T follicular helper cell (primary cell): ENCODE results near the gene OR4K15.
A peak's percentile ranks its signal among the peaks of the same experiment; 100 is the strongest.
"Not testable (repeated sequence)": the region's sequence is repeated elsewhere in the genome, so short reads cannot be mapped to it uniquely, and the experiment has no call there.

ENCODE experiments used
- DNase-seq: peaks from one replicate; pipeline ENCODE4 v3.0.0-alpha.2; 2020; ENCODE audit warnings: low read depth
- total RNA-seq, 2 experiments: gene quantifications; one replicate each; lab custom pipeline; 2026; lab: John Stamatoyannopoulos, UW

The OR4K15 gene, protein sequence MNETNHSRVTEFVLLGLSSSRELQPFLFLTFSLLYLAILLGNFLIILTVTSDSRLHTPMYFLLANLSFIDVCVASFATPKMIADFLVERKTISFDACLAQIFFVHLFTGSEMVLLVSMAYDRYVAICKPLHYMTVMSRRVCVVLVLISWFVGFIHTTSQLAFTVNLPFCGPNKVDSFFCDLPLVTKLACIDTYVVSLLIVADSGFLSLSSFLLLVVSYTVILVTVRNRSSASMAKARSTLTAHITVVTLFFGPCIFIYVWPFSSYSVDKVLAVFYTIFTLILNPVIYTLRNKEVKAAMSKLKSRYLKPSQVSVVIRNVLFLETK
- 0 reads per million in 2 experiments for total RNA-seq

DNA sequence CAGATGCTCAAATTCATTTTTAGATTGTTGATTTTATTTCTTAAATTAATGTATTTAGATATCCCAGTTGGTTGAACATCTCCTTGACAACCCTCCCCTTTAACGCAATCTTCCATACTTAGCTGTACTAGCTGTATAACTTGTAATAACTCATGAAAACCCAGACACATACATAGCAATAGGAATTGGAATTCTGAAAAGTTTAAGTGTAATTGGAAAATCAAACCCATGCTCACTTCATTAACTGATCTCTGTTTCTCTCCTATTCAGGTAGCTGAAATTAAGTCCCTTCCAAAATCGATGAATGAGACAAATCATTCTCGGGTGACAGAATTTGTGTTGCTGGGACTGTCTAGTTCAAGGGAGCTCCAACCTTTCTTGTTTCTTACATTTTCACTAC is at the start of gene OR4K15:
Gene OR4K15 (plus strand): TSS at position 301 of the 400 bp plus-strand sequence. CDS start 0 bp downstream, at position 301.
- DNase-seq: no peak

DNA sequence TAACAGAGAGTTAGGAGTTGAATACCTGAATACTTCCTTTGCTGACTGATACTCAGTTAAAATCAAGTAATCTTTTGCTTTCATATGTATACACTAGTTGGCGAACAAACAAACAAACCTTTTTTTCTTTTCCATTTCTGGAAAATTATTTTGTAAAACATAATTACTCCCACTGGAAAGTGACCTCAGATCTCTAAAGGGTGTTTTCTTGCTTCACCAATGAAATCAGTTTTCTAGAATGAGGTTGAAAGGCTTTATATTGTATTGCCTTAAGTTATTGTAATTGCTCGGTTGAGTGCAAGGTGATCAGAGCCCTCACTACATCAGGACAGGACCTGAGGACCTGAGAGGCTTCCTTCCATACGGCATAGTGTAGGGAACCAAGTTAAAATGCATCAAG is 44.8 kb upstream of the OR4K15 start, which contains the start of gene OR4K1:
Gene OR4K1 (plus strand): TSS at position 301 of the 400 bp plus-strand sequence. CDS start 4,750 bp downstream, outside the sequence.
- DNase-seq: no peak

DNA sequence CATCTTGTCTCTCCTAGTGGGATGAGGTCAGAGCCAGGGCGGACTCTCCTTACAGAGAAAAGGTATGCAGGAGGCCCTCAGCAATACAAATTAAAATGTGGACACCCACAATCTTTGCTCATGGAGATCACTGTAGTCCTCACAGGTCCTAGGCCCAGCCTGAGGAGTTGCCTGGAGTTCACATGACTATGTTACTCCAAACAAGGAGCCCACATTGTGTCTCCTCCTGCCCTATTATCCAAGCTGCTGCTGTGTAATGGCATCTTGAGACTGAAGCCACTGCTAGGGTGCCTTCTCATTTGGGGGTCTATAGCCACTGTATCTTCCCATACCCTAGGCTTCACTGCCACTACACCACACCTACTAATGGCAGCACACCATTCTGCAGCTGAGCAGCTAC is 33.7 kb upstream of the OR4K15 start:
- DNase-seq: no peak

DNA sequence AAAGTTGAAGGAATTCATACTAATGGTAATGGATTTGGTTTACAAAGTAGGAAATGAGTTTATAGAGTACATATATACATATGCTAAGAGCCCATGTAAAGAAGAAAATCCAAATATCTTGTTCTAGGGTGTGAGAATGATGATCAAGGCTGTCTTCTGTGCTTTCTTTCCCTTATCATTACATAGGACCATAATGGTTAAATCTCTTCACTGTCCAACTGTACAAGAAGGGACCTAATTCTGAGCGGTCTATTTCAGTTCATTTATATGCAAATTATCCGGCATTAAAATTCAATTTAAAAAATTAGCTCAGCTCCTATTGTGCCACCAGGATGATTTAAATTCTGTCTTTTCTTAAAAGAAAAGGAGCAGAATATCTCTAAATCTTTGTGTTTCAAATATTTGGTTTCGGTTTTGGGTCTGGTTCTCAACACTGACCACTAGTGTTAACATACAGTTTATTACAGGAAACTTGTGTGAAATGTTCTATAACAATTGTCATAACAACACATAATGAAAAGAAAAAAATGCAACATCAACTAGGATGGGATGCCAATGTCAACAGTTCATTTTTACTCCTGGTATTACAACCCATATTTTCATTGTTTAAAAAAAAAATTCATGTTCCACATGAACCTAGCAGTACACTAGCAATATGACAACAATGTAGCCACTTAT is 27.8 kb upstream of the OR4K15 start:
- DNase-seq: no peak

DNA sequence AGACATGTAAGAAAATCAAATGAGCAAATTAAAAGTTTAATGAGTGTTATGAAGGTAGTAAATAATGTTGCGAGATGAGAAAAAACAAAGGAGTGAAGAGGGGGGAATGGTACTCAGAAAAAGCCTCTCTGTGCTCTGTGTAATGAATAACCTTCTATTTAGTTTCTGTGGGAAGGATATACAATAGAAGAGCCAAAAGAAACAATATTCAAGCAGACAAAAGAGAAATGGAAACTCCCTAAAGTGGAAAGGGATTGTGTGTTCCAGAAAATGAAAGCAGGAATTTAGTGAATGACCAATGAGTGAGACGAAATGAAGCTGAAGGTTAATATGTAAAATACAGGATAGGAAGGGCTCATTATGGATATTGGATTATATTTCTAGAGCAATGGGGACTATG is 26.2 kb upstream of the OR4K15 start:
- DNase-seq: no peak

DNA sequence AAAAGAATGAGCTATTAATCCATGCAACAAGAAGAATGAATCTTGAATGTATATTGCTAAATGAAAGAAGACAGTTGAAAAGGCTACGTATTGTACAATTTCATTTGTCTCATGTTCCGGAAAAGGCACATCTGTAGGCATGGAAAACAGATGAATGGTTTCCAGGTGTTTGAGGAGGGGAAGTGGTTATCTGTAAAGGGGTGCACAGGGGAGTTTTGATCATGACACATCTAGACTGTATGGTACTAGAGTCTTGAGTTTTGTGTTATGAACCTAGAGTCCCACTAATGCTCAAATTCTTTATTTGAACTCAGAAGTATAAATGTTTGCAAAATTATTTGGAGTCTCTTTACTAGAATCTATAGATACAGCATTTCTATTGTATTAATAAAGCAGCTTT is 5.7 kb upstream of the OR4K15 start:
- DNase-seq: not testable (repeated sequence)

DNA sequence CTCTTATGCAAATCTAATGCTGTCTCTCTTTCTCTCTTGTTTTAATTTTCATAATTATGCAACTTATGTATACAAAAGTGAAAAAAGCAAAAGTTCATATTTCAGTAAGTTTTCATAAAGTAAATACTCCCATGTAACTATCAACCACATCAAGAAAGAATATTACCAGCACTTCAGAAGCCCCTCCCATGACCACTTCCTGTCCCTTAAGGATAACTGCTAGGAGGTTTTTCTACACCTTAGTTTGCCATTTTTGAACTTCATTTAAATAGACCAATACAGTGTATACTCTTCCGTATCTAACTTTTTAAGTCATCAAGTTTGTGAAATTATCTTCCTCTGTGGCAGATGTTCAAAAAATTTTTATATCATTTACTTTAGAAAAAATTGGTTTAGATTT is 547 bp upstream of the OR4K15 start:
- peak; percentile 19 for DNase-seq

DNA sequence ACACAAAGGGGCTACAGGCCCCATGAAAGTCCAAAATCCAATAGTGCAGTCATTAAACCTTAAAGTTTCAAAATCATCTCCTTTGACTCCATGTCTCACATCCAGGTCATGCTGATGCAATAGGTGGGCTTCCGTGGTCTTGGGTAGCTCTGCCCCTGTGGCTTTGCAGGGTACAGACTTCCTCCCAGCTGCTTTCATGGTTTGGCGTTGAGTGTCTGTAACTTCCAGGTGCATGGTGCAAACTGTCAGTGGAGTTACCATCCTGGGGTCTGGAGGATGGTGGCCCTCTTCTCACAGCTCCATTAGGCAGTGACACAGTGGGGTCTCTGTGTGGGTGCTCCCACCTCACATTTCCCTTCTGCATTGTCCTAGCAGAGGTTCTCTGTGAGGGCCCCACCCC is 18.0 kb downstream of the OR4K15 start:
- no peak for DNase-seq

DNA sequence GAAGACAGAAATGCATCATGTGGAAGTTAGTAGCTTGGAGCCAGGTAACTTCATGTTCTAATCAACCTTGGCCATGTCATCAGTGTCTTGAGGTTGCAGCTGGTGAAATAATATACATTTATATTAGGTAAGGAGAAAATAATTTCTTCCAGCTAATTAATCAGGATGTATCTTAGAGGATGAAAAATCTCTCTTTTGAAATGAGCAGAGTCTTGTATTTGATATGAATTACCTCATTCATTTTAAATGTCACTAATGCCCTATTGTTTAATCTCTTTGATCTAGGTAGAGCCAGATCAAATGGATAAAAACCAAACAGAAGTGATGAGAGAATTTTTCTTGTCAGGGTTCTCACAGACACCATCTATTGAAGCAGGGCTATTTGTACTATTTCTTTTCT is 26.5 kb downstream of the OR4K15 start, which contains the start of gene OR4Q2:
Gene OR4Q2 (plus strand): TSS at position 301 of the 400 bp plus-strand sequence.
- no peak for DNase-seq

DNA sequence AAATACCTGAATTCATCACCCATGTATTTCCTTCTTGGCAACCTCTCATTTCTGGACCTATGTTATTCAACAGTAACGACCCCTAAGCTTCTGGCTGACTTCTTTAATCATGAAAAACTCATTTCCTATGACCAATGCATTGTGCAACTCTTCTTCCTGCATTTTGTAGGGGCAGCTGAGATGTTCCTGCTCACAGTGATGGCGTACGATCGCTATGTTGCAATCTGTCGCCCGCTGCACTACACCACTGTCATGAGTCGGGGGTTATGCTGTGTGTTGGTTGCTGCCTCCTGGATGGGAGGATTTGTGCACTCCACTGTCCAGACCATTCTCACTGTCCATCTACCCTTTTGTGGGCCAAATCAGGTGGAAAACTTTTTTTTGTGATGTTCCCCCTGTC is 26.9 kb downstream of the OR4K15 start:
- DNase-seq: no peak

DNA sequence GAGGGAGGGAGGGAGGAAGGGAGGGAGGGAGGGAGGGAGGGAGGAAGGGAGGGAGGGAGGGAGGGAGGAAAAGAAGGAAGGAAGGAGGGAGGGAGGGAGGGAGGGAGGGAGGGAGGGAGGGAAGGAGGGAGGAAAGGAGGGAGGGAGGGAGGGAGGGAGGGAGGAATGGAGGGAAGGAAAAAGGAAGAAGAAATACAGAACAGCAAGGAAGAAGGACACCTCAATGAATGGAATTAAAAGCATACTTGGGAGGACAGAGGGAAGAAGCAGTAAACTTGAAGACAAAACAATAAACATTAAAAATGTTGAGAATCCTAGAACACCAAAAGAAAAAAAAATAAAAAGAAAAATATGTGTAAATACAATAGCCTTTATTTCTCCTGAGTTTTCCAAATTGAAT is 32.8 kb downstream of the OR4K15 start:
- DNase-seq: no peak

DNA sequence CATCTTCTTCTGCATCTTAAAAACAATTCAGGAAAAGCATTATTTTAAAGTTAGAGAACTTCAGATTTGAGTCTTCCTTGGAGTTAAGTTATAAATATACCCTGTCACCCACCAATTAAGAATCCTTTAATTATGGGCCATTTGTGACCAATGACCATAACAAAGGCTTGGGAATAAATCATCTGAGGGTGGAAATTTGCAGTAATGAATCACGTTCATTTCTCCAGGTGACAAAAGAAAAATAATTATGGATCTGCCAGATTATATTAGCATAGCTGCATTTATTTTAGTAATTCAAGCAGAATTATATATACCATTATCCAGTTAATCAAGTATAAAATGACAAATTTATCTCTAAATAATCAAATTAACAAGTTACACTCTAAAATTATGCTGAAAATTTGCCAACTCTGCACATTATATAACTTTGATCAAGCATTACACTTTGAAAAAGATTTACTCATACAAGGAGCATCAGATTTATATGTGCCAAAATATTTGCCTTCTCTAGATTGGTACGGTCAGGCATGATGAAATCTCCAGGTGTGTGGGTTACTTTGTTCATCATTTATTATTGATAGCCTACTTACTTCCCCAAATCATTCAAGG is 44.0 kb downstream of the OR4K15 start, which contains the start of gene OR4K14:
Gene OR4K14 (minus strand): TSS at position 51 of the 609 bp plus-strand sequence. CDS start 4,114 bp downstream, outside the sequence.
- DNase-seq: no peak
